ENCODE results near the gene GNAZ.

GNAZ gene

GRCh38 chr22:23116506-23117263, 46.4 kb downstream of the GNAZ start:
- in situ Hi-C loops (cut with HindIII; ENCODE audit: low sequenced_read_pairs): no loop called here
- TF ChIP-seq, protein P1, sequence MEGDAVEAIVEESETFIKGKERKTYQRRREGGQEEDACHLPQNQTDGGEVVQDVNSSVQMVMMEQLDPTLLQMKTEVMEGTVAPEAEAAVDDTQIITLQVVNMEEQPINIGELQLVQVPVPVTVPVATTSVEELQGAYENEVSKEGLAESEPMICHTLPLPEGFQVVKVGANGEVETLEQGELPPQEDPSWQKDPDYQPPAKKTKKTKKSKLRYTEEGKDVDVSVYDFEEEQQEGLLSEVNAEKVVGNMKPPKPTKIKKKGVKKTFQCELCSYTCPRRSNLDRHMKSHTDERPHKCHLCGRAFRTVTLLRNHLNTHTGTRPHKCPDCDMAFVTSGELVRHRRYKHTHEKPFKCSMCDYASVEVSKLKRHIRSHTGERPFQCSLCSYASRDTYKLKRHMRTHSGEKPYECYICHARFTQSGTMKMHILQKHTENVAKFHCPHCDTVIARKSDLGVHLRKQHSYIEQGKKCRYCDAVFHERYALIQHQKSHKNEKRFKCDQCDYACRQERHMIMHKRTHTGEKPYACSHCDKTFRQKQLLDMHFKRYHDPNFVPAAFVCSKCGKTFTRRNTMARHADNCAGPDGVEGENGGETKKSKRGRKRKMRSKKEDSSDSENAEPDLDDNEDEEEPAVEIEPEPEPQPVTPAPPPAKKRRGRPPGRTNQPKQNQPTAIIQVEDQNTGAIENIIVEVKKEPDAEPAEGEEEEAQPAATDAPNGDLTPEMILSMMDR (IDR thresholded peaks at IDR 0.05; ENCODE audit: low read depth, low read length): no peak
- H3K4me3 ChIP-seq (ENCODE audit: low read depth, low read length): no peak overlapping the region
- DNase-seq (ENCODE audit: low read depth, low spot score): no peak

DNA sequence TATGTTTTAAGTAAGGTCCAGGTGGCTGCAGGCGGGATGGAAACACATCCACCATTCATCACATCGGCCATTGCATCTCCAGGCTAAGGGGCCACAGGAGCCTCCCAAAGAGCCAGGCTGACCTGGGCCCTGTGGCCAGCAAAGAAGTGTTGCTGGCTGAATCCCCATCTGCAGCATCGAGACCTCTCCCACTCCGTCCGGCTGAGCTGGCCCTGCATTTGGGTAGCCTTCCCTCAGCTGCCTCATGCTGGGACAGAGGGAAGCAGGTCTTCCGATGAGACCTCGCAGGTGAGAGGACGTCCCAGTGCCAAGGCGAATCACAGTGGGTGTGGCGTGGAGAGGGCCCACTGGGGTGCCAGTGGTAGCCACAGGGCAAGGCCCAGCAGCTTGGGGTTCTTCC, 47.0 kb downstream of the GNAZ start:
- in situ Hi-C loops (cut with HindIII; ENCODE audit: low sequenced_read_pairs): no loop called here

DNA sequence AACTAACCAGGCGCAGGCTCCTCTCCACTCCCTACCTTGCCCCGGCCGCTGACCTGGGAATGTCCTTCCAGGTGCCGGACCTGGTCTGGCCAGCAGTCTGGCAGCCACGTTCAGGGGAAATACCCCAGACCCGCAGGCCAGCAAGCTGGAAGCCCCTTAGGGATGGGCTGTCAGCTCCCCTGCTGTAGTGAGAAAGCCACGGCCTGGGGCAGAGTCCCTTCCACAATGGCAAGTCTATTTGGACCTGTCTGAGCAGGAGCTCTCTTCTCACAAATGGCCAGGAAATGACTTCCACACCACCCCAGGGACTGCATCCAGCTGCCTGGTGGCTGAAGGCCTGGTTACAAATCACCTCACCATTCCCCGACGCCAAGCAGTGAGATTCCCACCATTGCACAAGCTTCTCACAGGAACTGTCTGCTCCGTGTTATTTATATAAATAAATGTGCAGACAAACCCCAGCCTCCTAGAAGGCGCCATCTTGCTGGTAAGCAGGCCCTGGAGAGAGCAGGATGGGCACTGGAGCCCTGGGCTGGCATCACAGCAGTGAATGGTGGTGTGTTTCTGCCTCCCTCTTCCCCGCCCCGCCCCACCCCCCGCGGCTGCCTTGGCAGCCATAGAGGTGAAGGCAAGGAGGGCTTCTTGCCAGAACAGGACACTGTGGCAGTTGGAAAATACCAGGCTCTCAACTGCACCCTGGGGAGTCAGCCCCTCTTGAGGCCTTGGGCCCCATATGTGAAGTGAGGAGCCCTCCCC, 47.8 kb downstream of the GNAZ start:
- in situ Hi-C loops (cut with HindIII; ENCODE audit: low sequenced_read_pairs): no loop called here
- TF ChIP-seq, protein P1 (IDR thresholded peaks at IDR 0.05; ENCODE audit: low read depth, low read length): no peak
- H3K4me3 ChIP-seq (ENCODE audit: low read depth, low read length): no peak overlapping the region
- no peak for DNase-seq (ENCODE audit: low read depth, low spot score)

More for the DNA sequence above, 47.0 kb downstream of the GNAZ start:
- TF ChIP-seq, protein P1 (IDR thresholded peaks at IDR 0.05; ENCODE audit: low read depth, low read length): no peak
- no peak overlapping the region for H3K4me3 ChIP-seq (ENCODE audit: low read depth, low read length)
- no peak for DNase-seq (ENCODE audit: low read depth, low spot score)

- no peak for DNase-seq (ENCODE audit: low read depth, low spot score)
- TF ChIP-seq, protein P1 (IDR thresholded peaks at IDR 0.05; ENCODE audit: low read depth, low read length): no peak
- in situ Hi-C loops (cut with HindIII; ENCODE audit: low sequenced_read_pairs): no loop called here
- no peak overlapping the region for H3K4me3 ChIP-seq (ENCODE audit: low read depth, low read length)
Measured at GRCh38 chr22:23118647-23119493, 48.6 kb downstream of the GNAZ start.

DNA sequence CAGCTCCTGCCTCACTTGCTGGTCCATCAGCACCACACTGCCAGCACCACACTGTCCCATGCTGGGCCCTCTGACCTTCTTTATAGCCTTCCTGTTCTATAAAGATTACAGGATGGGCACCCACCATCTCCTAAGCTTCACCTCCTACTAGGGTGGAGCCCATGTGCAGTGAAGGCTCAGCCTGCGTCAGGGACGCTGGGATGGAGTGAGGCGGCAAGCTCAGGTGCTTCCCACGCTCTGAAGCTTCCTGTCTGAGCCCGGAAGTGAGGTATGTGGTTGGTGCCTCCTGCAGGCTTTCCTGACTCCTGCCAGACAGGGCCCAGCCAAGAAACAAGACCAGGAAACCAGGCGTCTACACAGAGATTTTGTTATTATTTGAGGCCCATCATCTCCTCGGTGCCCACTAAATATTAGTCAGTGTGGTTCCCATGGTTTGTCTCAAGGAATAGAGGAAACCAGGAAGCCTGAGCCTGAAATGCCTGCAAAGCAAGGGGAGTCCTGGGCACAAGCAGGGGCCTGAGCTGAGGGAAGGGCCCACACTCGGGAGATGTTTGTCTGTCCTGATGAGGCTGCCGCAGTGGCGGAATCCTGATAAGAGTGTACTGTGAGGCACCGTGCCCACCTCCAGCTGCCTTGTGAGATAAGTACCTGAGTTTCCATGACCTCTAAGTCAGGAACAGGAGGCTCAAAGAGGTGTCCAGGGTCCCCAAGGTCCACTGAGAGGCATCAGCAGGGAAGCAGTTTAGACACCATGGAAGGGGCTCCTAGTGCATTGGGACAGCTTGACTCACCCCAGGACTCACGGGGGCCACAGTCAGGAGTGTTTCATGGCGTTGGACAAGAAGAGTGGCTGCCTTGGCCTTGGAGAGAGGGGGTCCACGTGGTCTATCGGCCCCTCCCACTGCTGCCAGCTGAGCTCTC, 49.4 kb downstream of the GNAZ start:
- TF ChIP-seq, protein P1 (IDR thresholded peaks at IDR 0.05; ENCODE audit: low read depth, low read length): no peak
- DNase-seq (ENCODE audit: low read depth, low spot score): no peak
- H3K4me3 ChIP-seq (ENCODE audit: low read depth, low read length): no peak overlapping the region
- in situ Hi-C loops (cut with HindIII; ENCODE audit: low sequenced_read_pairs): no loop called here
